Lower leg skin (tissue), 4 donors: ENCODE measurements around the gene SHISA5. TPM values are rescaled to one million over a fixed set of nuclear protein-coding genes. Genes with fewer than 3 reads are reported as not detected.
"Not testable (repeated sequence)": the region's sequence is repeated elsewhere in the genome, so short reads cannot be mapped to it uniquely, and the experiment has no call there.

ENCODE experiments used
- DNase-seq, 2 donors: peaks; one replicate each; pipeline ENCODE4 v3.0.0-alpha.2; 2019; ENCODE audit warnings: low spot score in 2 of 2
- H3K4me3 ChIP-seq: fragments of 200-600 bp; sonication (generic); 2 replicates; pipeline ENCODE4 v1.5.1; 2017; ENCODE audit warnings: mild to moderate bottlenecking, low read depth; ENCODE audit not compliant: poor library complexity, severe bottlenecking
- POLR2A ChIP-seq, 2 donors: fragments of 450-650 bp; IDR thresholded peaks; one replicate each; pipeline ENCODE4 v1.6.1; 2016 to 2017; ENCODE audit warnings: antibody characterized with exemption in 2 of 2, mild to moderate bottlenecking in 1 of 2, moderate library complexity in 1 of 2
- WGBS, 2 donors: methylation state at CpG; one replicate each; pipeline ENCODE4 v1.1.5; 2018; 5-methylcytosine and 5-hydroxymethylcytosine counted together
- intact Hi-C: fragments of 100-400 bp; cut with DNase I; formaldehyde crosslinking; loops from one replicate; pipeline ENCODE4 v1.15.0; 2023; ENCODE audit warnings: low total_unique reads
- total RNA-seq, 4 donors: library from RNA; depleted of rRNA; stranded (reverse); fragments of >200 nt; gene quantifications; one replicate each; pipeline ENCODE4 v1.1.0, GENCODE V29; 2016
- TF ChIP-seq, protein P1 (sequence below), 3 donors: fragments of 450-650 bp; IDR thresholded peaks; one replicate each; pipeline ENCODE4 v1.5.1; 2016; ENCODE audit warnings: antibody characterized with exemption in 3 of 3, mild to moderate bottlenecking in 3 of 3, moderate library complexity in 2 of 3

SHISA5 gene, protein sequence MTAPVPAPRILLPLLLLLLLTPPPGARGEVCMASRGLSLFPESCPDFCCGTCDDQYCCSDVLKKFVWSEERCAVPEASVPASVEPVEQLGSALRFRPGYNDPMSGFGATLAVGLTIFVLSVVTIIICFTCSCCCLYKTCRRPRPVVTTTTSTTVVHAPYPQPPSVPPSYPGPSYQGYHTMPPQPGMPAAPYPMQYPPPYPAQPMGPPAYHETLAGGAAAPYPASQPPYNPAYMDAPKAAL
- 10 to 100 TPM; 64.3 to 93.6 (median 71.0) TPM for total RNA-seq

DNA sequence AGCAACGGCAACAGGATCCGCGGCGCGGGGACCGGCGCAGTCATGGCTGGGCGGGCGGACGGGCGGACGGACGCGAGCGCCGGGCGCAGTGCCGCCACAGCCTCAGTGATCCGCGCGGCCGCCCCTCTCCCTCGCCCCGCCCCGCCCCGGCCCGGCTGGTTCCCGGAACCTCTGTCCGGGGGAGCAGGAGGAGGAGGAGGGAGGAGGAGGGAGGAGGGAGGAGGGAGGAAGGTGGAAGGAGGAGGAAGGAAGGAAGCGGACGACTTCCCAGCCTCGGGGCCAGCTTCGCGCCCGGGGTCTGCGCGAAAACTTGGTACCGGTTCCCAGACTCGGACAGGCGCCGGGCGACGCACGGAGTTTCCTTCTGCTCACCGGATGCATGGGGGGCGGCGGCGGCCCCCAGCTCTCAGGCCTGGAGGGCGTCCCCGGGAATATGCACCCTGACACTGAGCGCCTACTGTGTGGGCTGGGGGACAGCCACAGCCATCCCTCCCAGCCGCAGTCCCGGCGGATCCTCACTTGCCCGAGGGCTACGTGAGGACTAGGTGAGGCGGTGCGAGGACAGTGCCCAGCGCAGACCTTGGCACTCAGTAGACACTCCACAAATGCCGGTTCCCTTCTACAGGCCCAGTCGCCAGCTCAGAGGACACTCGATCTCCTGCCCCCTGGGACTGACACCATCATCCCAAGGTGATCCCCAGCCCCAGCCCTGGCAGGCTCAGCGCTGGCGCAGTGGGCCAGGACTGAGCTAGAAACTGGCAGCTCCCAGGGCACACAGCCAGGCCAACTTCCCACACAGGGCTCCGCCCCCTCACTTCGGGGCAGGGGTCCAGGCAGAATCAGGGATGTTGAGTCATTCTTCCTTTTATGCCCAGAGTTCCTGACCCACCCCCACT is at the start of gene SHISA5:
TSS of gene SHISA5 (minus strand) at position 124 of the 896 bp plus-strand sequence. CDS start at position 44, 80 bp downstream.
- DNase-seq = peak; percentile 51 to 95
- intact Hi-C loops = no loop called here
- 0 to 1% methylated on average over 50 to 58 of the region's 66 CpGs for WGBS, 2 donors
- peak within 1 kb of the TSS; percentile 48 for H3K4me3 ChIP-seq
- TF ChIP-seq, protein P1, sequence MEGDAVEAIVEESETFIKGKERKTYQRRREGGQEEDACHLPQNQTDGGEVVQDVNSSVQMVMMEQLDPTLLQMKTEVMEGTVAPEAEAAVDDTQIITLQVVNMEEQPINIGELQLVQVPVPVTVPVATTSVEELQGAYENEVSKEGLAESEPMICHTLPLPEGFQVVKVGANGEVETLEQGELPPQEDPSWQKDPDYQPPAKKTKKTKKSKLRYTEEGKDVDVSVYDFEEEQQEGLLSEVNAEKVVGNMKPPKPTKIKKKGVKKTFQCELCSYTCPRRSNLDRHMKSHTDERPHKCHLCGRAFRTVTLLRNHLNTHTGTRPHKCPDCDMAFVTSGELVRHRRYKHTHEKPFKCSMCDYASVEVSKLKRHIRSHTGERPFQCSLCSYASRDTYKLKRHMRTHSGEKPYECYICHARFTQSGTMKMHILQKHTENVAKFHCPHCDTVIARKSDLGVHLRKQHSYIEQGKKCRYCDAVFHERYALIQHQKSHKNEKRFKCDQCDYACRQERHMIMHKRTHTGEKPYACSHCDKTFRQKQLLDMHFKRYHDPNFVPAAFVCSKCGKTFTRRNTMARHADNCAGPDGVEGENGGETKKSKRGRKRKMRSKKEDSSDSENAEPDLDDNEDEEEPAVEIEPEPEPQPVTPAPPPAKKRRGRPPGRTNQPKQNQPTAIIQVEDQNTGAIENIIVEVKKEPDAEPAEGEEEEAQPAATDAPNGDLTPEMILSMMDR (IDR thresholded peaks at IDR 0.05) = no peak
- TF ChIP-seq POLR2A (IDR thresholded peaks at IDR 0.05) = no peak

- 87 to 93% methylated on average over 5 of the region's 5 CpGs for WGBS, 2 donors
- intact Hi-C loops = loop anchor here (10.0 kb wide), 2 partner anchors 109 to 279 kb away; partner anchors contain the start of genes ATRIP, CCDC51 and TMA7
- TF ChIP-seq POLR2A (IDR thresholded peaks at IDR 0.05) = no peak
- TF ChIP-seq, protein P1 (IDR thresholded peaks at IDR 0.05) = no peak
- H3K4me3 ChIP-seq = no peak overlapping the region
- DNase-seq = no peak
These were observed 49.4 kb upstream of the SHISA5 start for GRCh38 chr3:48553361-48553760.

GRCh38 chr3:48552111-48552951 is 48.4 kb upstream of the SHISA5 start:
- TF ChIP-seq, protein P1 (IDR thresholded peaks at IDR 0.05) = no peak
- TF ChIP-seq POLR2A (IDR thresholded peaks at IDR 0.05) = no peak
- H3K4me3 ChIP-seq = no peak overlapping the region
- WGBS, 2 donors = 86 to 87% methylated on average over 13 to 14 of the region's 14 CpGs
- no peak for DNase-seq
- intact Hi-C loops = loop anchor here (10.0 kb wide), 2 partner anchors 108 to 278 kb away; partner anchors contain the start of genes ATRIP, CCDC51 and TMA7

DNA sequence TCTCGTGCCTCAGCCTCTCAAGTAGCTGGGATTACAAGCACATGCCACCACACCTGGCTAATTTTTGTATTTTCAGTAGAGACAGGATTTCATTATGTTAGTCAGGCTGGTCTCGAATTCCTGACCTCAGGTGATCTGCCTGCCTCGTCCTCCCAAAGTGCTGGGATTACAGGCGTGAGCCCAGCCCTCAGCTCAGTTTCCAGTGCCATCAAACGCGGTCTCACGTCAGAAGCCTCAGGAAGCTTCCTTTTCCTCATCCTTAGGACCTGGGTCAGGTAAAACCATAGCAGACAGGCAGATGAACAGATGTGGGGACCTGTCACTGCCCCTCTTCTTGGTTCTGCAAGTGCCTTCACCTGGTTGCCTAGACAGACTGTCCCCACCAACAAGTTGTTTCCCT is 47.7 kb upstream of the SHISA5 start:
- DNase-seq, H3K4me3 ChIP-seq: not testable (repeated sequence)
- intact Hi-C loops = loop anchor here (10.0 kb wide), 2 partner anchors 107 to 277 kb away; partner anchors contain the start of genes ATRIP, CCDC51 and TMA7
- WGBS, 2 donors = 89 to 92% methylated on average over 7 of the region's 7 CpGs

DNA sequence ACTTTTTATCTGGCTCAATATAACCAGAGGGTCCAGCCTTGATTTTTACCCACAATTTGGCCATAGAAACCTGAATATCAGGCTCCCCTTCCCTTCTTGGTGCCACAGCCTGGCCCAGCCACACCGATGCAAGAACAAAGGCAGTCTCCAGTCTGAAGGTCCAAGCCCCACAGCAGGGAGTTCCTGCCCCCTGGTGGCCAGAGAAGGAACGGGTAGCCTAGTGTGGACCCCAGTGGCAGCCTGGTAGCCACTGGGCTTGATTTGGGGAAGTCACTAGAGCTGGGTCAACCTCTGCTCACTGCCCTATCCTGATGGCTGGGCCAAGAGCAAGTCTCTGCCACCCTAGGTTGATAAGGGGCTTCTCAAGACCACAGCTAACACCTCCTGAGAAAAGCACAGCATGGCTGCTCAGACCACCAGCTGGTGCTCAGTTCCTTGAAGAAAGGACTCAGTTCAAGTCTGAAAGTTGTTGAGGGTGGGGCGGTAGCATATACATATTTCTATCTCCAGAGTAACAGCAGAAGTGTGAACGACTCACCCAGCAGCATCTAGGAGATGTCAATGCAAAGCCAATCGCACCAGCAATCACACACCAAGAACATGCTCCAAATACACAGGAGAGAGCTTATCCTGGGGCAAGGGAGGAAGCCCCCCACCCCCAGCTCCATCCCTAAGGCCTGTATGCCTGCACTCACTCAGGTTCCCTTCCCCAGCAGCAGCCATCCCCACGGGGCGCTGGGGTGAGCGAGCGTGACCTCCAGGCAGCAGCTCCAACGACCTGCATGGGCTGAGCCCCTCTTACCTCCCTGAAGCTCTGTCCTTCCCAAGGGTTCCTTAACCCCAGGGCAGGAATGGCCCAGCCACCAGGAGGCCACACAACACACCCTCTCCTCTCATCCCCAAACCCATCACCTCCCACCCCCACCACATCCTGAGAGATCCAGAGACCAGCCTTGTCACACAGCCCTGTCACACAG is 45.0 kb upstream of the SHISA5 start:
- WGBS, 2 donors = 67 to 71% methylated on average over 10 of the region's 10 CpGs
- DNase-seq = peak; percentile 81 to 98
- no peak overlapping the region for H3K4me3 ChIP-seq
- intact Hi-C loops = loop anchor here (10.0 kb wide), 1 partner anchor 84 kb away; a partner anchor contains a TSS
- TF ChIP-seq, protein P1 (IDR thresholded peaks at IDR 0.05) = peak in 1 of 3 donors; percentile 81
- TF ChIP-seq POLR2A (IDR thresholded peaks at IDR 0.05) = no peak
